Body of pancreas (tissue), 4 donors: ENCODE results near the gene NR2F2. TPM values are rescaled to one million over a fixed set of nuclear protein-coding genes. Genes with fewer than 3 reads are reported as not detected.
"Not testable (repeated sequence)": the region's sequence is repeated elsewhere in the genome, so short reads cannot be mapped to it uniquely, and the experiment has no call there.

ENCODE experiments used
- ATAC-seq: fragments of 150-250 bp; one replicate; pipeline ENCODE4 v1.9.1; 2016
- DNase-seq, 4 donors: peaks; one replicate each; pipeline ENCODE4 v3.0.0-alpha.2; 2019
- H3K27ac ChIP-seq, 4 donors: fragments of 200-600 bp; sonication (generic); 1 replicate in 3 of 4; 2 replicates in 1 of 4; pipeline versions ENCODE4 v1.5.1 to v1.6.1; 2016 to 2019; ENCODE audit warnings: mild to moderate bottlenecking in 1 of 4, mixed read lengths in 1 of 4, moderate library complexity in 1 of 4
- H3K27me3 ChIP-seq, 2 donors: fragments of 200-600 bp; sonication (generic); one replicate each; pipeline ENCODE4 v1.6.0; 2016; ENCODE audit warnings: mild to moderate bottlenecking in 1 of 2
- H3K36me3 ChIP-seq, 2 donors: fragments of 200-600 bp; sonication (generic); replicated peaks in 1 of 2; 2 replicates each; pipeline ENCODE4 v1.5.1; 2016; ENCODE audit warnings: low read depth in 2 of 2; ENCODE audit not compliant: insufficient read depth in 1 of 2
- H3K4me1 ChIP-seq: fragments of 200-600 bp; sonication (generic); one replicate; pipeline ENCODE4 v1.6.0; 2016
- H3K4me3 ChIP-seq, 2 donors: fragments of 200-600 bp; sonication (generic); 1 replicate in 1 of 2; 2 replicates in 1 of 2; pipeline ENCODE4 v1.5.1; 2016 to 2019
- H3K9me3 ChIP-seq, 3 donors: fragments of 200-600 bp; sonication (generic); 1 replicate in 2 of 3; 2 replicates in 1 of 3; pipeline ENCODE4 v1.5.1; 2016
- CTCF ChIP-seq, 7 experiments: fragments of 450-650 bp in 4 of 7; fragments of 200-600 bp in 3 of 7; sonication (generic) in 3 of 7; IDR thresholded peaks; one replicate each; pipeline ENCODE4 v1.5.1; 2016 to 2019; ENCODE audit warnings: antibody characterized with exemption in 7 of 7
- POLR2A ChIP-seq, 3 donors: fragments of 450-650 bp; IDR thresholded peaks; one replicate each; pipeline ENCODE4 v1.6.1; 2016; ENCODE audit warnings: antibody characterized with exemption in 3 of 3, mild to moderate bottlenecking in 2 of 3
- WGBS, 2 donors: methylation state at CpG; one replicate each; pipeline ENCODE4 v1.1.5; 2017; 5-methylcytosine and 5-hydroxymethylcytosine counted together
- intact Hi-C: fragments of 100-400 bp; cut with DNase I; formaldehyde crosslinking; loops from one replicate; pipeline ENCODE4 v1.15.1; 2023
- total RNA-seq, 2 donors: library from RNA; depleted of rRNA; stranded (reverse); fragments of >200 nt; gene quantifications; one replicate each; pipeline ENCODE4 v1.1.0, GENCODE V29; 2016

Gene NR2F2
- total RNA-seq, 2 donors from 2014 or later, result 12.9 to 13.5 TPM

- H3K9me3 ChIP-seq, result no peaks in the 10 kb centered on the region
- ATAC-seq, result no peak
- no peak overlapping the region for H3K4me3 ChIP-seq
- no peaks in the 10 kb centered on the region for H3K36me3 ChIP-seq
- 48 to 61% methylated on average over 22 of the region's 22 CpGs for WGBS, 2 donors
- DNase-seq, result no peak
- no peak overlapping the region for H3K27ac ChIP-seq
- no peak for TF ChIP-seq POLR2A (IDR thresholded peaks at IDR 0.05)
- TF ChIP-seq CTCF (IDR thresholded peaks at IDR 0.05), result no peak
- H3K27me3 ChIP-seq, result peaks cover 0 to 23% of the 10 kb centered on the region in 2 donors
- peaks cover 16% of the 10 kb centered on the region for H3K4me1 ChIP-seq
- intact Hi-C loops, result no loop called here
Observed at GRCh38 chr15:96369825-96370621, 39.5 kb downstream of the NR2F2 start.

- Histone ChIP-seq H3K4me3 (no peak overlapping the region), H3K4me1 (peaks cover 12% of the 10 kb centered on the region), H3K27ac (no peak overlapping the region), H3K36me3 (no peaks in the 10 kb centered on the region), H3K27me3 (peaks cover 0 to 14% of the 10 kb centered on the region in 2 donors), H3K9me3 (no peaks in the 10 kb centered on the region)
- DNase-seq, result no peak
- no peak for ATAC-seq
- intact Hi-C loops, result no loop called here
- TF ChIP-seq POLR2A (IDR thresholded peaks at IDR 0.05), result no peak
- no peak for TF ChIP-seq CTCF (IDR thresholded peaks at IDR 0.05)
- 63 to 64% methylated on average over 2 of the region's 2 CpGs for WGBS, 2 donors
Observed at GRCh38 chr15:96372554-96372953, 42.1 kb downstream of the NR2F2 start.

- Histone ChIP-seq H3K27ac (no peak overlapping the region), H3K27me3 (peaks cover 0 to 2% of the 10 kb centered on the region in 2 donors), H3K4me1 (no peaks in the 10 kb centered on the region), H3K36me3 (no peaks in the 10 kb centered on the region), H3K4me3 (no peak overlapping the region), H3K9me3 (no peaks in the 10 kb centered on the region)
- TF ChIP-seq POLR2A (IDR thresholded peaks at IDR 0.05), result no peak
- TF ChIP-seq CTCF (IDR thresholded peaks at IDR 0.05), result no peak
- DNase-seq, result no peak
- intact Hi-C loops, result no loop called here
- 59 to 69% methylated on average over 5 of the region's 5 CpGs for WGBS, 2 donors
- ATAC-seq, result no peak
Observed at GRCh38 chr15:96374499-96374898, 44.0 kb downstream of the NR2F2 start.

- H3K4me3 ChIP-seq, H3K4me1 ChIP-seq, H3K9me3 ChIP-seq, H3K27me3 ChIP-seq, H3K36me3 ChIP-seq, intact Hi-C loops, ATAC-seq, H3K27ac ChIP-seq, DNase-seq: not testable (repeated sequence)
- WGBS, 2 donors, result 44 to 65% methylated on average over 1 of the region's 2 CpGs
Observed at GRCh38 chr15:96379592-96379991, 49.1 kb downstream of the NR2F2 start.

GRCh38 chr15:96381463-96381862, 51.0 kb downstream of the NR2F2 start:
- no peaks in the 10 kb centered on the region for H3K27me3 ChIP-seq
- no peak overlapping the region for H3K4me3 ChIP-seq
- H3K9me3 ChIP-seq, result no peaks in the 10 kb centered on the region
- ATAC-seq (peak; percentile 27), DNase-seq (no peak)
- no peaks in the 10 kb centered on the region for H3K36me3 ChIP-seq
- no peak for TF ChIP-seq POLR2A (IDR thresholded peaks at IDR 0.05)
- WGBS, 2 donors, result 33 to 44% methylated on average over 4 of the region's 4 CpGs
- intact Hi-C loops, result no loop called here
- peak overlapping the region in 1 of 4 donors; percentile 47 for H3K27ac ChIP-seq
- H3K4me1 ChIP-seq, result peaks cover 4% of the 10 kb centered on the region

- H3K27me3 ChIP-seq, result no peaks in the 10 kb centered on the region
- no peak overlapping the region for H3K4me3 ChIP-seq
- TF ChIP-seq POLR2A (IDR thresholded peaks at IDR 0.05) (no peak), CTCF (IDR thresholded peaks at IDR 0.05) (no peak)
- no peak overlapping the region for H3K27ac ChIP-seq
- no peaks in the 10 kb centered on the region for H3K9me3 ChIP-seq
- peaks cover 4% of the 10 kb centered on the region for H3K4me1 ChIP-seq
- DNase-seq (no peak), ATAC-seq (no peak)
- intact Hi-C loops, result no loop called here
- no peaks in the 10 kb centered on the region for H3K36me3 ChIP-seq
- WGBS, 2 donors, result 37 to 40% methylated on average over 1 of the region's 1 CpG
Observed at GRCh38 chr15:96385195-96385594, 54.7 kb downstream of the NR2F2 start.
